CD4-positive, alpha-beta T cell treated with Interleukin-4 for 1 hour (primary cell): ENCODE results near the gene POLRMT.
"Not testable (repeated sequence)": the region's sequence is repeated elsewhere in the genome, so short reads cannot be mapped to it uniquely, and the experiment has no call there.

ENCODE experiments used
- DNase-seq, 2 donors: peaks; one replicate each; pipeline ENCODE4 v3.0.0-alpha.2; 2020 to 2022

POLRMT gene

DNA sequence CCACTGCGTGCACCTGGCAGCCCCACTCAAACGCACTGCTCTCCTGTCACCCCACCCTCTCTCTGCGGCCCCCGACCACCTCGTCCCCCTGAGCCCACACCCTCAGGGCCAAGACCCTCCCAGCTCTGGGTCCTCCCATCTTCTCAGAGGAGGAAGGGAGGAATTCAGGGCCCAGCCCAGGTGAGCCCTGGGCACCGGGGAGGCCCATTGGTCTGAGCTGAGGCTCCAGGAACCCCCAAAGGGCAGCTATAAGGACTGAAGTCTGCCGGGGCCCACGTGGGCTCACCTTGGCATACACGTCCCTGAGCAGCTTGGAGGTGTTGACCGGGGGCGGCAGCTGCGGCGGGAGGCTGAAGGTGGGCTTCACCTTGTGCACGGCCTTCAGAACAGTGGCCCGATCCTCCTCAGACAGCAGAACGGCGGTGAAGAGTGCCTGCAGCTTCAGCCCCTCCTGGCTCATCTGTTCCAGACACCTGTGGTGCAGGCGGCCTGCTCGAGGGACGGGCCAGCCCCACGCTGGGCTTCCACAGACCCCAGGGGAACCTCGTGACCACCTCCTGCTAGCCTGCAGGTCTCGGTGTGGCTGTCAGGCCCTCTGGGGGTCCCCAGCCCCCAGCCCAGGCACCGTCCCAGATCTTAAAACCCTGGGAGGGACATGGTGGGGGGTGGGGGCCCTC is 8.8 kb downstream of the POLRMT start:
- no peak for DNase-seq

DNA sequence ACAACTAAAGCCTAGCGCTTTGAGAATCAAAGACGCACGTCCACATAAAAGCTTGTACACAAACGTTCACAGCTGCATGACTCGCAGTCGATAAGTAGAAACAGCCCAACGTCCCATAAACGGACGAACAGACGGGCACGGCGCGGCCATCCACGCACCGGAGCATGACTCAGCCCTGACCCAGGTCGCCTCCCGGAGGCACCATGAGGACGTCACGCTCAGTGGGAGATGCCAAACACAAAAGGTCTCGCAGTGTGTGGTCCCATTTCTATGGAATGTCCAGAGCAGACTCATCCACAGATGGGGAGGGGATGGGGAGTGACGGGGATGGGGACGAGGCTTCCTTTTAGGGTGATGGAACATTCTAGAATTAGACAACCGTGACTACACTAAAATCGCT is 9.4 kb downstream of the POLRMT start:
- DNase-seq: no peak

DNA sequence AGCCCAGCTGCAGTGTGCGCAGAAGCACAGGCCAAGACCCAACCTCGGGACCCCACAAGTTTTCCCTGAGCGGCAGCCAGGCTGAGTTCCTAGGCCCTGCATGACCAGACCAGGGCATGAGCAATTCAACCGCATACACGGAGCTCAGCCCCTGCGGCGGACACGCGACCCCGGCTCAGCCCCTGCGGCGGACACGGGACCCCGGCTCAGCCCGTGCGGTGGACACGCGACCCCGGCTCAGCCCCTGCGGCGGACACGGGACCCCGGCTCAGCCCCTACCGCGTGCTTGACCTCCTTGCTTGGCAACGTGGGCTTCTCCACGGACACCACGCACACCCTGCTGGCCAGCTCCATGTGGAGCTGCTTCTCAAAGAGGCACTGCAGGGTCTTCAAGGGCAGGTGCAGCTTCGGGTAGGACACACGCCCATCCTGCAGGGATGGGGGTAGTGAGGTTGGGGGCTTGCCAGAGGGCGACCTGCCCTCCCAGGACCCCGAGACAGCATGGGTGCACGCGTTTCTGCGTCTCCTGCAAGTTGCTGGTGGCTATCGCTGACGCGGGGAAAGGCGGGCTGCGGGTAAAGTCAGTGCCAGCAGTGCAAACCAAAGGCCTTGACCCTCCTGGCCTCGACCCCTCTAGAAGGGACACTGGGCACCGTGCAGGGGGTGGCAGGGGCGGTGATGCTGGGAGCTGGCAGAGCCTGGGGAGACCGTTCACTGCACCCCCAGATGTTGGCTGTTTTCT is 10.0 kb downstream of the POLRMT start:
- no peak for DNase-seq

DNA sequence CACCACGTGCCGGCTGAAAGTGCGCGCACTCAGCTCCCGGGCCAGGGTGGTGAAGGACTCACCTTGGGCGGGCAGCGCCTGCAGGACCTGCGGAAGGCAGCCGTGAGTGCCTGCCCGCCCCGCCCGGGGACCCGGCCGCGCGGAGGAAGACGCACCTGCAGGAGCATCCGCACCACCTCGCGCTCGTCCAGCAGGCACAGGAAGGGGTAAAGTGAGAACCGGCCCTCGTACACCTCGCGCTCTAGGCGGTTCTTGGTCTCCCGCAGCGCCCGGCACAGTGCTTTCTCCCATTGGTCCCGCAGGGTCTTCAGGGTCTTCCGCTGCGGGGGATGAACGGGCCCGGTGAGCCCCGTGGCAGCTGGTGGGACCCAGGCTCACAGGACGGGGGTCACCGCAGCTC is 10.7 kb downstream of the POLRMT start:
- DNase-seq: no peak

DNA sequence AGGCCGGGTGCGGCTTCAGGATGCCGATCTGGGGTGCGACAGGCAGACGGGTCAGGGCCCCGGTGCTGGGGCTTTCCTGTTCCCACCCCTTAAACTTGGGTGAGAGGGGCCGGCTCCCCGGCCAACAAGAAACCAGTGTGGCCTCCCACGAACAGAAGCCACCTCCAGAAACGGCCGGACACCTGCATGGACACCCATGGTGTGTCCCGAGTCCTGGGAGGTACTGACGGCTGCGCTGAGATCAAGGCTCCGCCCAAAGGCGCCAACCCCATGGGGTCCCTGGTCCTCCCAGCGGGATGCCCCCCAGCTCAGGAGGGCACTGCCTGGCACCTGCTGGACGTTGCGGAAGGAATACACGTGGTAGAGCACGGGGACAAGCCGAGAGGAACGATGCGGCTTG is 11.5 kb downstream of the POLRMT start:
- DNase-seq: no peak

DNA sequence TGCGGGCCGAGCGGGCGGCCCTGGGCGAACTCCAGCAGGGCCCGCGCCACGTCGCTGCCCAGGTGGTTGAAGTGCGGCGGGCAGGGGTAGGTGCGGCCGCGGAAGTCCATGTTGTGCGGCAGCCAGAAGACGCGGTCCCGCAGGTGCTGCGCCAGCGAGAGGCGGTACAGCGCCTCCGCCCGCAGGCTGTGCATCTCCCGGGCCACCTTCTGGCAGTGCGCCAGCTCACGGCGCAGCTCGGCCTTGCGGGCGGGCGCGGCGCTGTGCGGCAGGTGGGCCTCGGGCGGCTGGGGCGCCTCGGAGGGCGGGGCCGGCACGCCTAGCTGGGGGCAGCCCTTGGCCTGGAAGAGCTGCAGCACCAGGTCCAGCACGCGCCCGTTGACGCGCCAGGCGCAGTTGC is 12.1 kb downstream of the POLRMT start:
- DNase-seq: not testable (repeated sequence)

DNA sequence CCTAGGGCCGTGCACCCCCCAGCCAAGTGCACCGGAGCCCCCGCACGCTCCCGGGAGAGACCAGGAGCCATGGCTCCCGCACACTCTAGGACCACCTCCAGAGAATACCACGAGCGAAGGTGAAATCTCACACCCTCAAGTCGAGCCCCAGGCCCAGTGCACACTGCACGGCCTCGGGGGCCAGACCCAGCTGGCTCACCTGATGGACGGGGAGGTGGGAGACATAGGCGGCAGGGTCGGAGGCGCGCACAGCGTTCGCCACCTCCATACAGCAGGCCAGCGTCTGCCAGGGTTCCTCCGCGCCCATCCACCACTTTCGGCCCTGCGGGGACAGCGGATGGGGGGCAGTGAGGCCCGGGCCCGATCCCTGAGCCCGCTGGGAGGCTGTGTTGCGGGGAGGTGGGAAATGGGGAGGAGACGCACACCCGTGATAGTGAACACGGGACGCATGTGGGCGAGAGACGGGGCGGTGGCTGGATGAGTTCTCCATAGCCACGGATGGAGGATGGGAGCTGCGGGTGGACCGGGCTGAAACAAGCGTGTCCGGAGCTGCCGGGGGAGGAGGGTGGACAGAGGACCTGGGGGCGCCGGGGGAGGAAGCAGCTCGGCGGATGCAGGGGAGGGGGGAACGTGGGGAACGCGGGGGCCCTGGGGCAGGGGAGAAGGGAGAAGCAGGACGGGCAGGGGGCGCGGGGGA is 13.0 kb downstream of the POLRMT start:
- no peak for DNase-seq

DNA sequence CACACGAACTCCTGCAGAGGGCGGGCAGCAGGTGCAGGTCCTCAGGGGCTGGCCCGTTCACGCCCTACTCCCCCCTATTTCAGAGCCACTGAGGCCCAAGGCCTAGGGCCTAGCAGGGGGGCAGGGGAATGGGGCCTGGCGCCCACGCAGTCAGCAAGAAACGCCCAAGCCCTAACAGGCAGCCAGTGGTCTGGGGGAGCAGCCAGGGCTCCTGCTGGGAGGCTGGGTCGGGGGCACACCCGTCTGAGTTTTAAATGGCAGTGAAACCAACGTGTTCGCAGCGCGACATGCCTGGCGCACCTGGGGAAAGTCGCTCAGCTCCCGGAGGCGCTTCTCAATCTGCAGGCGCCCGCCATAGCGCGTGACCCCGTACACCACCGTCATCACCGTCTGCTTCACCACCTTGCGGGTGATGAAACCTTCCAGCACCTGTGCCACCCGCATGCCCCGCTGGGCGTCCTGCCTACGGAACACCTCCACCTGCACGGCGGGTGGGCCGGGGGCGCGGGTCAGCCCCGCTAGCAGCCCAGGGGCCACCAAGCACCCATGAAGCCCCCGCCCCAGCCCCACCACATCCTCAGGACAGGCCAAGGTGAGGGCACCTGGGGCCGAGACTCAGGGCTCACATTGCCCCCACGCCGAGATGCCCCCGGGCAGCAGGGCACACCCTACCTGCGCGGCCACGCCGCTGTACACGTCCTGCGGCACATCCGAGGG is 13.9 kb downstream of the POLRMT start:
- no peak for DNase-seq

DNA sequence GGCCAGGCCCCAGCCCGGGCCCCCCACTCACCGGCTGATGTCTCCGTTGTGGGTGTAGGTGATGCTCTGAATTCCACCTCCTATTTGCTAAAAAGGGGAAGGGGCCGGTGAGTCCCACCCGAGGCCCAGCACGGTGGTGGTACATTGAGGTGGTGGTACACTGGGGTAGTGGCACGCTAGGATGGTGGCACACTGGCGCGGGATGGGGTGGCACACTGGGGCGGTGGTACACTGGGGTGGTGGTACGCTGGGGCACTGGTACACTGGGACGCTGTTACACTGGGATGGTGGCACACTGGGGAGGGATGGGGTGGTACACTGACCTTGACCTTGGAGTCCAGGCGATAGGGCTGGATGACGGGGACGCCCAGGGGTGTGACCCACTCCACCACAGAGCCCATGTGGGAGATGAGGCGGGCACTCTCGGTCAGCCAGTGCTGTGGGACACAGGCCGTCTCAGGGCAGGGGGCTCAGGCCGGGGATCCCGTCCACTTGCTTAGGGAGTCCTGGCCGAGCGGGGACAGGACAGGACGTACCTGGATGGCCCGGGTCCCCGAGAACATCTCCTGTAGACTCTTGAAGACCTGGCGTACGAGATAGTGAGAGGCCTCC is 14.6 kb downstream of the POLRMT start:
- DNase-seq: no peak

DNA sequence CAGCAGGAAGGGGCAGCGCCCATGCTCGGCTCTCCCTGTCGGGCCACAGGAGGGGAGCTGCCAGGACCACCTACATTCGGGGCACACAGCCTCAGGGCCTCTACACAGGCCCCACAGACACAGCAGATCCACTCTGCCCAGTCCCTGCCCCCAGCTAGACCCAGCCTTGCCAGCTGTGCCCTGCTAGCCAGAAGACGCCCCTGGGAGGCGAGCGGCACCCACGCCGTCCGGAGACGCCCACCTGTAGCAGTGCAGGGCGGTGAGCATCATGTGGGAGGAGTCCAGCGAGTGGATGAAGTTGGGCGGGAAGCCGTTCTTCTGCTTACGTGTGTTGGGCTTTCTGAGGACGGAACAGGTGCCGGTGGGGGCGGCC is 15.1 kb downstream of the POLRMT start:
- no peak for DNase-seq

DNA sequence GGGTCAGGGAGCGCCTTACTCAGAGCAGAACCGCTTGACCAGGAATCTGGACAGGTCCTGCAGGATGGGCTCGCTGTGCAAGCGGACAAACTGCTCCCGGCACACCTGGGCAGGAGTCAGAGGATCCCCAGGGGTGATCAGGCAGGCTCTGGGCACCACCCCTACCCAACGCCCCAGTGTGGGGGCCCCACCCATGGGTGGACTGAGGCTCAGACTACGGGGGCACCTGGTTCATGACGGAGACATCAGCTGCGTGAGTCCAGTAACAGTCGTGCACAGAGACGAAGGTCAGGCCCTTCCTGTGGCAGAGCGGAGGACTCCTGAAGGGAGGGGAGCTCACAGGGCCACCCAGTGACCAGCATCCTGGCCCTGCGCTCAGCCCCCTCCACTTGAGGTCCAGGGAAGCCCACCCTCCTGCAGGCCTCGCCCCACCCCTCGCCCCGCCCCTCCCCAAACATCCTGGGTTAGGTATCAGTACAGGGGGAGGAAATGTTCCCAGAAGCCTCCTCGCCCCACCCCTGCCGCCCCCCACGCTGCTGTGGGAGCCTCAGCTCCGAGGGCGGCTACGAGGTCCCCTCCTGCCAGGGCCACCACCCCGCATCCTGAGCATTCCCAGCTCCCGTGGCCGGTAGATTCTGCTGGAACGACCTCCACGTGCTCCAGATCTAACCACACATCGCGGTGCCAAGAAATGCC is 15.6 kb downstream of the POLRMT start:
- no peak for DNase-seq

DNA sequence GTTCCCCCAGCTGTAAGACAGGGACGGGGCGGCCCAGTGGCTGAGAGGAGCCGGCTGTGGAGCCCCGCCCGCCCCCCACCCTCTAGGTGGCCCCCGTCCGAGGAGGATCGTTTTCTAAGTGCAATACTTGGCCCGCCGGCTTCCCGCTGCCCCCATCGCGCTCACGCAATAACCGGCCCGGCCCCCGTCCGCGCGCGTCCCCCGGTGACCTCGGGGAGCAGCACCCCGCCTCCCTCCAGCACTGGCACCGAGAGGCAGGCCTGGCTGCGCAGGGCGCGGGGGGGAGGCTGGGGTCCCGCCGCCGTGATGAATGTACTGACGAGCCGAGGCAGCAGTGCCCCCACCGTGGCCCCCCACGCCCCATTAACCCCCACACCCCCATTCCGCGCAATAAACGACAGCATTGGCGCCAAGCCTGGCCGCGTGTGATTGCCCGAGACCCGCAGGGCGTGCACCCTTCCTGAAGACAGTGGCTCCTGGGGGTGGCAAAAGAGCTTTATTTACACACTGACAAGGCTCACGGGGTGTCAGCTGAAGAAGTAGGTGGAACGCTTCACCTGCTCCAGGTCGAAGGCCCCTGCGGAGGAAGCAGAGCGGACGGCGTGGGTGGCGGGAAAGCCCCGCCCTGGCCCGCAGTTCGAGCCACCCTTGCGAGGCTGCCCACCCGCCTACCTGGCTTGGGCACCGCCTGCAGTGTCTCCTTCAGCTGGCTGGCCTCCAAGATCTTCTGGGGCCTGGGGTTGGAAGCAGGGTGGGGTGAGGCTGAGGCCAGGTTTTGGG is 16.4 kb downstream of the POLRMT start:
- no peak for DNase-seq

DNA sequence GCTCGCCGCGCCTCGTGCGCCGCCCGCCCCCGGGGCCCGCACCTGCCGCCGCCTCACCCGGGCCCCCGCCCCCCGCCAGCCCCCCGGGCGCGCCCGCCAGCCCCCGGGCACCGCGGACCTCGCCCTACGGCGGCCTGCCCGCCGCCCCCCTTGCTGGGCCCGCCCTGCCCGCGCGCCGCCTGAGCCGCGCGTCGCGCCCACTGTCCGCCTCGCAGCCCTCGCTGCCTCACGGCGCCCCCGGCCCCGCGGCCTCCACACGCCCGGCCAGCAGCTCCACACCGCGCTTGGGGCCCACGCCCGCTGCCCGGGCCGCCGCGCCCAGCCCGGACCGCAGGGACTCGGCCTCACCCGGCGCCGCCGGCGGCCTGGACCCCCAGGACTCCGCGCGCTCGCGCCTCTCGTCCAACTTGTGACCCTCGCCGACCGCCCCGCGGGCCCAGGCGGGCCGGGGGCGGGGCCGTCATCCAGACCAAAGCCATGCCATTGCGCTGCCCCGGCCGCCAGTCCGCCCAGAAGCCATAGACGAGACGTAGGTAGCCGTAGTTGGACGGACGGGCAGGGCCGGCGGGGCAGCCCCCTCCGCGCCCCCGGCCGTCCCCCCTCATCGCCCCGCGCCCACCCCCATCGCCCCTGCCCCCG is 17.2 kb downstream of the POLRMT start:
- no peak for DNase-seq

DNA sequence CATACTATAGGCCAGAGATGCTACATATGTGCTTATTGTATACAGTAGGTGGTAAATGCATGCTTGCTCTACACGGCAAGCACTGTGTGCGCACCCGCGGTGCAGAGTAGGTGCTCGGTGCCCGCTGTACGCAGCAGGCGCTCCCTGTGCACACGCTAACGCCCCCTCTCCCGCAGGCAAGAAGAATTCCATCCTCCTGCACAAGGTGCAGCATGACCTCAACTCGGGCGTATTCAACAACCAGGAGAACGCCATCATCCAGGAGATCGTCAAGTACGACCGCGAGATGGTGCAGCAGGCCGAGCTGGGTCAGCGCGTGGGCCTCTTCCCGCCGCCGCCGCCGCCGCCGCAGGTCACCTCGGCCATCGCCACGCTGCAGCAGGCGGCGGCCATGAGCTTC is 17.7 kb downstream of the POLRMT start:
- no peak for DNase-seq

DNA sequence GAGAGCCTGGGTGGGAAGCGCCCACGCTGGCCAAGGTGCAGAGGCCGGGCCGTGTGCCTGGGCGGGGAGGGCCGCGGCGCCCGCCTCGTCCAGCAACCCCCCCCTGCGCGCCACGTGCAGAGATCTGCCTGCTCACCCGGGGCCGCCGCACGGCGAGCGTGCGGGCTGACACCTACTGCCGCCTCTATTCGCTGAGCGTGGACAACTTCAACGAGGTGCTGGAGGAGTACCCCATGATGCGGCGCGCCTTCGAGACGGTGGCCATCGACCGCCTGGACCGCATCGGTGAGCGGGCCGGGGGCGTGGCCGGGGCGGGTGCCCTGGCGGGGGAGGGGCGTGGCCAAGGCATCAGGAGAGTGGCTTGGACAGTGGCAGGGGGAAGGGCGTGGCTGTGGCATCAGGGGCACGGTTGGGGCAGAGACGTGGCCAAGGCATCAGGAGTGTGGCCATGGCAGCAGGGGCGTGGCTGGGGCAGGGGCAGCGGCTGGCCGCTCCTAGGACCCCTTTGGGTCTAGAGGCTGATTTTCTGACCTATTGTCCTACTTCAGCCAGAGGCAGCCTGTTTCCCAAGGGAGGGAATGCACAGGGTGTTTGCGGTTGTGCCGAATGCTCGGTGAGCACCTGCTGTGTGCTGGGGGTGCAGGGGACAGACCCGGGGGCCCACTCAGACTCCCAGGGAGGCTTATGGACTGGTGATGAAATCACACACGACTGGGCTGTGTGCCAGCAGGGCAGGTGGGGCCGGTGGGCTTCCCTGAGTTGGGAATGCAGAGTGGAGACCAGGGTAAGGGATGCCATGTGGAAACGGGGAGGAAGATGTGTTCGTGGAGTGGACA is 19.4 kb downstream of the POLRMT start:
- DNase-seq: no peak

DNA sequence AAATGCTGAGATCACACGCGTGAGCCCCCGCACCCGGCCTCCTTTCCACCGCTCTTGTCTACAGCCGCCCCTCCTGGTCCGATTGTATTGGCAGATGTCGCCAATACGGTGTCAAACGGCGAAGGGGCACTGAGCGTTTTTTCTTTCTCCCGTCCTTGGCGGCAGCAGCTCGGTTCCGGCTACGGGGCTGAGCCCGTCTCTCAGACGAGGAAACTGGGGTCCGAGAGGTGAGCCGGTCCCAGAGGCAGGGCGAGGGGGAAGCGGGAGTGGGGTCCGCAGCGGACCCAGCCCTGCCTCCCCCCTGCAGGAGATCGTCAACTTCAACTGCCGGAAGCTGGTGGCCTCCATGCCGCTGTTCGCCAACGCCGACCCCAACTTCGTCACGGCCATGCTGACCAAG is 20.4 kb downstream of the POLRMT start:
- DNase-seq: no peak

DNA sequence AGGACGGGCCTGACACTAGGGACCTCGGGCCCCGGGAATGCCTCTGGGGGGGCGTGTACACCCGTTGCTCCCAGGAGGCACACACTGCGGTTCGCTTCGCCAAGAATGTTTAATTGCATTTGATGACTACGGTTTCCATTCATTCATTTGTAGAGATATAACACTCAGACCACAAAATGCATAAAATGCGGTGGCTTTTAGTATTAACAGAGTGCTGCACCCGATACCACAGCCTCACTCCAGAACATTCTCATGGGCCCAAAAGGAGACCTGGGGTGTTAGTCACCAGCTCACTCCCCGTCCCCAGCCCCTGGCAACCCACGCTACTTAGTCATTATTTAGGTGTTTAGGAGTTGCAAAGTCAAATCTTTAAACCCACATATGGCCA is 21.9 kb downstream of the POLRMT start:
- peak; percentile 39 to 58 for DNase-seq

DNA sequence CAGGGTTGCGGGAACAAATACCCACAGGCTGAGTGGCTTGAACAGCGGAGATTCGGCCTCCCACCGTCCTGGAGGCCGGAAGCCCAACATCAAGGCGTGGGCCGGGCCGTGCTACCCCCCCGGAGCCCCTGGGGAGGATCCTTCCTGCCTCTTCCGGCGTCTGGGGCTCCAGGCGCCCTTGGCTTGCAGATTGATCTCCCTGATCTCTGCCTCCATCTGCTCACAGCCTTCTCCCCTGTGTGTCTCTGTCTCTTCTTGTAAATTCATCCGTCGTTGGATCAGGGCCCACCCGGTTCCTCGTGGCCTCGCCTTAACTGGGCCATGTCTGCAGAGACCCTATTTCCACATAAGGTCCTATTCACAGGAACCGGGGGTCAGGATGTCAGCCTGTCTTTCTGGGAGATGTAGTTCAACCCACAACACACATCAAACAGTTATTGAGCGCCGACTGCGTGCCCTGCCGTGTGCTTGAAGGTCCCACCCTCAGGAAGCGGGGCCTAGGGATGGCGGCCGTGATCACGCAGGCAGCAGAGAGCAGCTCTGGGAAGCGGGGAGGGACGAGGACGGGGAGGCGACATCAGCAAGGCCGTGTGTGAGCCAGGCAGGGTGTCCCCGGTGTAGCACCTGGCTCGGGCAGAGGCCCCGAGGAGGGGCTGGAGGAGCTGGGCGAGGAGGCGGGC is 22.4 kb downstream of the POLRMT start:
- peak; percentile 37 to 77 for DNase-seq

DNA sequence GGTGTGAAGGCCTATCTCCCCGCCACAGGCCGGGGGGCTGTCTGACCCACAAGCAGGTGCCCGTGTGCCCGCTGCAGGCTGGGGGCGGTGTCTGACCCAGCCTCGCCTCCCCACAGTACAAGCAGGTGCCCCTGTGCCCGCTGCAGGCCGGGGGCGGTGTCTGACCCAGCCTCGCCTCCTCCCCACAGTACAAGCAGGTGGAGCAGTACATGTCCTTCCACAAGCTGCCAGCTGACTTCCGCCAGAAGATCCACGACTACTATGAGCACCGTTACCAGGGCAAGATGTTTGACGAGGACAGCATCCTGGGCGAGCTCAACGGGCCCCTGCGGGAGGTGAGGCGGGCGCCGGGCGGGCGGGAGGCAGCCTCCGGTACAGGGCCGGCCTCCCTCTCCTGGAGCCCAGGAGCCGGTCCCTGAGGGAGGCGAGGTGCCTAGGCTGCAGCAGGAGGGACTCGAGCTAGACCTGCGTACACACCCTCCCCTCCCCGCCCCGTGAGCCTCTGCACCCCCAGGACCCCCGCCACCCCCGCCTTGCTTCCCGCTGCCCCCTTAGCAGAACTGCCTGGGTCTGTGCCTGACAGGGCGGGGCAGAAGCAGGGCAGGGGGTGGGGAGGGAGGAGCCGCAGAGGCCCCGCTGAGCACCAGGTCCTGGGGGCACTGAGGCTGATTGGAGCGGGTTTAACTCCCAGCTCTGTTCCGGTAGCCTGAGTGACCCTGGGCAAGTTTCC is 23.1 kb downstream of the POLRMT start:
- peak; percentile 45 to 60 for DNase-seq
